Adrenal gland (tissue), 12 donors: ENCODE data around the gene EWSR1. TPM values are rescaled to one million over a fixed set of nuclear protein-coding genes. Genes with fewer than 3 reads are reported as not detected.

Experiments
- DNase-seq, 7 donors: peaks; one replicate each; pipeline ENCODE4 v3.0.0-alpha.2; 2019 to 2020
- H3K27ac ChIP-seq, 5 donors: fragments of 200-600 bp; sonication (generic) in 4 of 5; 1 replicate in 3 of 5; 2 replicates in 2 of 5; pipeline versions ENCODE4 v1.5.1 to v1.8.0; 2016 to 2020; ENCODE audit warnings: mild to moderate bottlenecking in 1 of 5
- H3K27me3 ChIP-seq: fragments of 200-600 bp; 2 replicates; pipeline ENCODE4 v1.8.0; 2021
- H3K36me3 ChIP-seq, 2 donors: fragments of 200-600 bp; replicated peaks in 1 of 2; 1 replicate in 1 of 2; 2 replicates in 1 of 2; pipeline versions ENCODE4 v1.5.1 to v1.8.0; 2018 to 2022
- H3K4me1 ChIP-seq, 2 donors: fragments of 200-600 bp; replicated peaks in 1 of 2; 1 replicate in 1 of 2; 2 replicates in 1 of 2; pipeline versions ENCODE4 v1.5.1 to v1.8.0; 2018 to 2021
- H3K4me3 ChIP-seq, 4 donors: fragments of 200-600 bp; sonication (generic) in 3 of 4; one replicate each; pipeline ENCODE4 v1.5.1; 2016 to 2018
- H3K9me3 ChIP-seq, 3 donors: fragments of 200-600 bp; sonication (generic) in 1 of 3; replicated peaks in 1 of 3; 1 replicate in 2 of 3; 2 replicates in 1 of 3; pipeline versions ENCODE4 v1.5.1 to v1.8.0; 2016 to 2021
- CTCF ChIP-seq, 6 experiments: fragments of 450-650 bp in 4 of 6; fragments of 200-600 bp in 2 of 6; sonication (generic) in 1 of 6; IDR thresholded peaks; 1 replicate in 5 of 6; 2 replicates in 1 of 6; pipeline versions ENCODE4 v1.5.1 to v1.8.0; 2016 to 2021; ENCODE audit warnings: antibody characterized with exemption in 6 of 6, mild to moderate bottlenecking in 2 of 6, moderate library complexity in 1 of 6
- POLR2A ChIP-seq, 2 donors: fragments of 450-650 bp; IDR thresholded peaks; one replicate each; pipeline ENCODE4 v1.6.1; 2017; ENCODE audit warnings: antibody characterized with exemption in 2 of 2, mild to moderate bottlenecking in 2 of 2, moderate library complexity in 1 of 2
- WGBS, 4 donors: extraction: QIAGEN DNeasy Blood & Tissue Kit in 2 of 4; methylation state at CpG; one replicate each; pipeline versions ENCODE4 v1.1.5 to v1.1.7; 2013 to 2017; 5-methylcytosine and 5-hydroxymethylcytosine counted together
- intact Hi-C, 2 donors: fragments of 100-400 bp; cut with DNase I; formaldehyde crosslinking; loops; one replicate each; pipeline versions ENCODE4 v1.14.1 to v1.15.0; 2022 to 2023
- polyA plus RNA-seq, 3 donors: library from polyadenylated mRNA; stranded (reverse); fragments of 200-250 nt in 2 of 3; fragments of 350-450 nt in 1 of 3; fragmentation: Illumina TruSeq in 1 of 3; extraction: RNeasy Lipid Tissue Mini Kit (QIAGEN cat#74804) in 1 of 3; gene quantifications; one replicate each; pipeline ENCODE4 v1.2.3, GENCODE V29; 2013 to 2014
- total RNA-seq, 9 donors: library from RNA; depleted of rRNA in 4 of 9; stranded (reverse); fragments of >200 nt in 4 of 9; fragments of 120-200 nt in 1 of 9; fragmentation: NEBNext Ultra II Directional in 1 of 9; extraction: Animal tissue kit (Norgen Biotek cat#: 25700) in 1 of 9; gene quantifications; one replicate each; pipeline versions ENCODE4 v1.1.0 to v1.2.4, GENCODE V29; 2013 to 2023
- donor health status: healthy with polysubstance abuse.
- donor health status: Bipolar disorder and iron deficiency.
- donor health status: DM: yes; HTN: yes; CAD: no.
- donor health status: DM: no; HTN: no; CAD: no.
- donor health status: DM: no; HTN: no; CAD: no.
- donor health status: DM: yes; HTN: yes; CAD: no.

The EWSR1 gene
- total and polyA plus RNA-seq, 12 donors: 152 to 351 (median 216) TPM

DNA sequence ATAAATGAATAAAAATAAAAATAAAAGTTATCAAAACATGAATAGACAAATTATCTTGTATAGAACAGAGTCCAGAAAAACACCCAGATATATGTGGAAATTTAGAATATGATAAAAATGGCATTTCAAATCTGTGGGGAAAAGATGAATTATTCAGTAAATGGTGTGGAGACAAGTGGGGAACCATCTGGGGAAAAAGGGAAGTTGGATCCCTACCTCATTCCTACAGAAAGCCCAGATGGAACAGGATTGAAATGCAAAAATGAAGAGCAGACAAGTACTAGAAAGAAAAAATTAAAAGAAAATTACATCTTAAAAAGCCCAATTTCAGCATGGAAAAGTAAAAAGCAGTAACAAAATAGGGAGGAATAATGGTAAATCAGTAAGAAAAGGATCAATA lies 55.6 kb downstream of the EWSR1 start:
- TF ChIP-seq CTCF (IDR thresholded peaks at IDR 0.05): no peak
- TF ChIP-seq POLR2A (IDR thresholded peaks at IDR 0.05): no peak
- H3K27ac ChIP-seq: no peak overlapping the region
- no peaks in the 10 kb centered on the region for H3K4me1 ChIP-seq
- no peak overlapping the region for H3K4me3 ChIP-seq
- intact Hi-C loops: no loop called here
- H3K36me3 ChIP-seq: peaks cover 0 to 22% of the 10 kb centered on the region in 2 donors
- DNase-seq: no peak
- H3K27me3 ChIP-seq: no peaks in the 10 kb centered on the region
- H3K9me3 ChIP-seq: no peaks in the 10 kb centered on the region

- no peak for DNase-seq
- intact Hi-C loops: no loop called here
- Histone ChIP-seq H3K27me3 (no peaks in the 10 kb centered on the region), H3K9me3 (no peaks in the 10 kb centered on the region), H3K4me1 (peaks cover 3 to 6% of the 10 kb centered on the region in 2 donors), H3K27ac (no peak overlapping the region), H3K36me3 (peaks cover 0 to 30% of the 10 kb centered on the region in 2 donors), H3K4me3 (no peak overlapping the region)
- WGBS, 4 donors: 80 to 89% (median 87%) methylated on average over 8 of the region's 8 CpGs
- no peak for TF ChIP-seq CTCF (IDR thresholded peaks at IDR 0.05)
- TF ChIP-seq POLR2A (IDR thresholded peaks at IDR 0.05): no peak
Measured at GRCh38 chr22:29325356-29325755, 57.3 kb downstream of the EWSR1 start.

DNA sequence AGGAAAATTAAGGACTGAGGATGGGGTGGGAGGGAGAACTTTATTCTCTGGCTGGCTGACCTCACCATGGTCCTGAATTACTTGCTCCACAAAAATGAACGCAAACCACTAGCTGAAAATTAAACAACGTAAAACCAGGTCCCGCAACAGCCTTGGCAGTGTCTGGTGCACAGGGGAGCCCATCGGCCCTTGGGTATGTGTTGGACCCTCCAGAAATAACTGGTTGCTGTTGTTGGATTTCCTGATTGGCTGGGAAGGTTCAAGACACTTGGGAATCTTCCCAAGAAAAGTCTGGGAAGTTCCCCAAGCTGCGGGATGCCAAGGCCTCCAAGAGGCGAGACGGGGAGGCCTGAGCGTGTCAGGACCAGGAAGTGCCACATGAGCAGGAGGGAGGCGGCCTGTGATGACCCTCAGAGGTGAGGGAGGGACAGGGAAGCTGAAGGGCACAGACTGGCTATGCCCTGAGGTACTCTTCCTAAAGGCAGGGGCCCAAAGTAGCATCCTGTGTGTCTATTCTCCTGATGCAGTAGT lies 57.8 kb downstream of the EWSR1 start:
- Histone ChIP-seq H3K9me3 (no peaks in the 10 kb centered on the region), H3K4me3 (no peak overlapping the region), H3K27me3 (no peaks in the 10 kb centered on the region), H3K27ac (no peak overlapping the region), H3K36me3 (peaks cover 0 to 34% of the 10 kb centered on the region in 2 donors), H3K4me1 (peaks cover 7 to 11% of the 10 kb centered on the region in 2 donors)
- 54 to 61% (median 57%) methylated on average over 8 to 9 of the region's 9 CpGs for WGBS, 4 donors
- no peak for DNase-seq
- TF ChIP-seq CTCF (IDR thresholded peaks at IDR 0.05): no peak
- no peak for TF ChIP-seq POLR2A (IDR thresholded peaks at IDR 0.05)
- intact Hi-C loops: no loop called here

DNA sequence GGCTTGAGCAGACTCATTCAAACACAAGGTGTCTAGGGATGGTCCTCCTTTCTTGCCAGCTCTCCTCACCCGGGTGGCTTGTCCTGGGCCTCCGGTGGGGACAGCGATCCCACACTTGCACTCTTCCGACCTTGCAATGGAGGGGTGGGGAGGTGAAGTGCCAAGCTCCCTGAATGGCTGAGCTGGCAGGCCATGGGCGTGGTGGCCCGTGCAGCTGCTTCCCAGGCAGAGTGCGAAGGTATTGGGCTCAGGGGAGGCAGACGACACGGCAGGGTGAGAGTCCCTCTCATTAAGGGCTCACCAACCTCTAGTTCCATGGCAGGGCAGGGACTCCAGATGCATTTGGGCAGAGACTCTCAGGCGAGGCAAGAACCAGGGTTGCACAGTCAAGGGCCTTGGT lies 58.4 kb downstream of the EWSR1 start:
- H3K4me3 ChIP-seq: no peak overlapping the region
- 81 to 93% (median 89%) methylated on average over 7 to 10 of the region's 10 CpGs for WGBS, 4 donors
- intact Hi-C loops: no loop called here
- no peaks in the 10 kb centered on the region for H3K9me3 ChIP-seq
- no peak for DNase-seq
- H3K4me1 ChIP-seq: peaks cover 11 to 18% of the 10 kb centered on the region in 2 donors
- TF ChIP-seq CTCF (IDR thresholded peaks at IDR 0.05): no peak
- H3K27ac ChIP-seq: no peak overlapping the region
- H3K36me3 ChIP-seq: peaks cover 0 to 41% of the 10 kb centered on the region in 2 donors
- H3K27me3 ChIP-seq: no peaks in the 10 kb centered on the region
